ENCODE results near the gene HSPB9.

DNA sequence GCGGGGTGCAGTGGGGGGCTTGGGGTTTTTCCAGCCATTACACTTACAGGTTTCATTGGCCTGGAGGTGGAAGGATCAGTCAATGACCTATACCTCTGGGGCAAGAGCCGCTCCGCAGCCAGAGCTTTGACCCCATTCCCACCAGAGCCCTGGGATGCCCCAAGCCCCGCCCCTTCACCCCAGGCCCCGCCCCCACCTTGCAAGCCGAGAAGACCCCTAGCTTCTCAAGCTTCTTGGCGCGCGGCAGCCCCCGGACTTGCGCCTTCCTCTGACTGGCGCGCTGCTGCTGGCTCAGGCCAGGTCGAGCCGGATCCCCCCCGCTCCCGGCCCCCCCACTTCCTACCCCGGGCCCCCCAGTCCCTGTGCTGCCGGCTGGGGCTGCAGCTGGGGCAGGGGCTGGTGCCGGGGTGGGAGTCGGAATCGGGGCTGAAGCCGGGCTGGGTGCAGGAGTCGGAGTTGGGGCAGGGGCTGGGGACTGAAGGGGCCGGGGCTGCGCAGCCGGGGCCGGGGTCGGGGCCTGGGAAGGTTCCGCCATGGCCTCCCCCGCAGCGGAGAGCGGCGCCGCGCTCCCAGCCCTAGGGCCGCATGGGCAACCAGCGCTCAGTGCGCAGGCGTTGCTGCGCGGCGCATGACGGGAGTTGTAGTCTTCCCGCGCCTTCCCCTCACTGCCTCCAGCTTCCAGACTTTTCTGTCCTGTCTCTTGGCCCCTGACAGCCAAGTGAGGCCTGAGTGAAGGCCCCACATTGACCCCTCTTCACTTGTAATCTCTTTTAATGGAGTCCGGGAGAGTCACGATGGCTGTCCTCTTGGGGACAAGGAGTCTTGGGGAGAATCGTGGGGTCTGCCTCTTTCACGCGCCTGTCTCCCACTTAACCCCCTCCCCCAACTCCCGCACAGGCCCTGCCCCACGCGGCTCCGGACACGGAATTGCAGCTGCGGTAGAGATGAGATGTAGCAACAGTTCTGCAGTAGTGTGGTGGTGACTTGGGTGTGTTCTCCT is 1.5 kb upstream of the HSPB9 start, which contains the start of gene KAT2A:
- no peak for TF ChIP-seq EZH2 (IDR thresholded peaks at IDR 0.05)
- TF ChIP-seq, protein P1, sequence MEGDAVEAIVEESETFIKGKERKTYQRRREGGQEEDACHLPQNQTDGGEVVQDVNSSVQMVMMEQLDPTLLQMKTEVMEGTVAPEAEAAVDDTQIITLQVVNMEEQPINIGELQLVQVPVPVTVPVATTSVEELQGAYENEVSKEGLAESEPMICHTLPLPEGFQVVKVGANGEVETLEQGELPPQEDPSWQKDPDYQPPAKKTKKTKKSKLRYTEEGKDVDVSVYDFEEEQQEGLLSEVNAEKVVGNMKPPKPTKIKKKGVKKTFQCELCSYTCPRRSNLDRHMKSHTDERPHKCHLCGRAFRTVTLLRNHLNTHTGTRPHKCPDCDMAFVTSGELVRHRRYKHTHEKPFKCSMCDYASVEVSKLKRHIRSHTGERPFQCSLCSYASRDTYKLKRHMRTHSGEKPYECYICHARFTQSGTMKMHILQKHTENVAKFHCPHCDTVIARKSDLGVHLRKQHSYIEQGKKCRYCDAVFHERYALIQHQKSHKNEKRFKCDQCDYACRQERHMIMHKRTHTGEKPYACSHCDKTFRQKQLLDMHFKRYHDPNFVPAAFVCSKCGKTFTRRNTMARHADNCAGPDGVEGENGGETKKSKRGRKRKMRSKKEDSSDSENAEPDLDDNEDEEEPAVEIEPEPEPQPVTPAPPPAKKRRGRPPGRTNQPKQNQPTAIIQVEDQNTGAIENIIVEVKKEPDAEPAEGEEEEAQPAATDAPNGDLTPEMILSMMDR (IDR thresholded peaks at IDR 0.05) = no peak
